GM12865 (cell line): ENCODE results near the gene POLR2H.
A peak's percentile ranks its signal among the peaks of the same experiment; 100 is the strongest.

ENCODE experiments used
- DNase-seq: peaks from one replicate; pipeline ENCODE4 v3.0.0; 2010; ENCODE audit warnings: low read depth
- H3K4me3 ChIP-seq: 2 replicates; pipeline ENCODE4 v1.5.1; 2011; ENCODE audit warnings: mild to moderate bottlenecking, low read depth, low read length, control low read depth
- TF ChIP-seq, protein P1 (sequence below): IDR thresholded peaks from 2 replicates; pipeline ENCODE4 v1.5.1; 2011; ENCODE audit warnings: low read length, control low read depth, low read depth, inconsistent platforms; ENCODE audit not compliant: insufficient read depth; ENCODE audit errors: missing control alignments

Gene POLR2H

GRCh38 chr3:184361532-184361931 lies at the start of gene POLR2H, which contains the start of gene CLCN2:
Gene POLR2H, plus strand, starts transcription at chr3:184361710. Its CDS starts 1,783 bp downstream, at chr3:184363493.
Gene CLCN2, minus strand, starts transcription at chr3:184361605. Its CDS starts 126 bp downstream, at chr3:184361479.
- peak; percentile 54 for DNase-seq
- TF ChIP-seq, protein P1, sequence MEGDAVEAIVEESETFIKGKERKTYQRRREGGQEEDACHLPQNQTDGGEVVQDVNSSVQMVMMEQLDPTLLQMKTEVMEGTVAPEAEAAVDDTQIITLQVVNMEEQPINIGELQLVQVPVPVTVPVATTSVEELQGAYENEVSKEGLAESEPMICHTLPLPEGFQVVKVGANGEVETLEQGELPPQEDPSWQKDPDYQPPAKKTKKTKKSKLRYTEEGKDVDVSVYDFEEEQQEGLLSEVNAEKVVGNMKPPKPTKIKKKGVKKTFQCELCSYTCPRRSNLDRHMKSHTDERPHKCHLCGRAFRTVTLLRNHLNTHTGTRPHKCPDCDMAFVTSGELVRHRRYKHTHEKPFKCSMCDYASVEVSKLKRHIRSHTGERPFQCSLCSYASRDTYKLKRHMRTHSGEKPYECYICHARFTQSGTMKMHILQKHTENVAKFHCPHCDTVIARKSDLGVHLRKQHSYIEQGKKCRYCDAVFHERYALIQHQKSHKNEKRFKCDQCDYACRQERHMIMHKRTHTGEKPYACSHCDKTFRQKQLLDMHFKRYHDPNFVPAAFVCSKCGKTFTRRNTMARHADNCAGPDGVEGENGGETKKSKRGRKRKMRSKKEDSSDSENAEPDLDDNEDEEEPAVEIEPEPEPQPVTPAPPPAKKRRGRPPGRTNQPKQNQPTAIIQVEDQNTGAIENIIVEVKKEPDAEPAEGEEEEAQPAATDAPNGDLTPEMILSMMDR = no peak
- H3K4me3 ChIP-seq = peak within 1 kb of the TSS; percentile 86

- peak within 1 kb of the TSS; percentile 92 for H3K4me3 ChIP-seq
- peak; percentile 97 for DNase-seq
- TF ChIP-seq, protein P1 = no peak
These were observed 47.2 kb upstream of the POLR2H start, which contains the start of gene EIF4G1 for GRCh38 chr3:184314363-184314699. Gene EIF4G1, plus strand, starts transcription at chr3:184314606. Its CDS starts 1,191 bp downstream, at chr3:184315797.

GRCh38 chr3:184314700-184315542 lies 46.6 kb upstream of the POLR2H start:
- TF ChIP-seq, protein P1 = no peak
- H3K4me3 ChIP-seq = peak overlapping the region; percentile 92
- DNase-seq = peak; percentile 79

DNA sequence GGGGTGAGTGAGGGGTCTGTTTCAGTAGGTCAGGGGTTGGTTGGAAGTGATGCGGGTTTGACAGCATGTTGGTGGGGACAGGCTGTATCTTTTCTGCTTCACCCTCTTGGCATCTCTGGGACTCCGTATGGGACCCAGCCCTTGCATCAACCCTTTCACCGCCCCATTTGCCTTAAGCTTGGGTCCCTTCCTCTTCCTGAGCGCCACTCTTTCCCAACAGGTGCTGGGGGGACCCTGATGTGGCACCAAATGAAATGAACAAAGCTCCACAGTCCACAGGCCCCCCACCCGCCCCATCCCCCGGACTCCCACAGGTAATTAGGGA lies 46.0 kb upstream of the POLR2H start:
- TF ChIP-seq, protein P1 = no peak
- DNase-seq = no peak

DNA sequence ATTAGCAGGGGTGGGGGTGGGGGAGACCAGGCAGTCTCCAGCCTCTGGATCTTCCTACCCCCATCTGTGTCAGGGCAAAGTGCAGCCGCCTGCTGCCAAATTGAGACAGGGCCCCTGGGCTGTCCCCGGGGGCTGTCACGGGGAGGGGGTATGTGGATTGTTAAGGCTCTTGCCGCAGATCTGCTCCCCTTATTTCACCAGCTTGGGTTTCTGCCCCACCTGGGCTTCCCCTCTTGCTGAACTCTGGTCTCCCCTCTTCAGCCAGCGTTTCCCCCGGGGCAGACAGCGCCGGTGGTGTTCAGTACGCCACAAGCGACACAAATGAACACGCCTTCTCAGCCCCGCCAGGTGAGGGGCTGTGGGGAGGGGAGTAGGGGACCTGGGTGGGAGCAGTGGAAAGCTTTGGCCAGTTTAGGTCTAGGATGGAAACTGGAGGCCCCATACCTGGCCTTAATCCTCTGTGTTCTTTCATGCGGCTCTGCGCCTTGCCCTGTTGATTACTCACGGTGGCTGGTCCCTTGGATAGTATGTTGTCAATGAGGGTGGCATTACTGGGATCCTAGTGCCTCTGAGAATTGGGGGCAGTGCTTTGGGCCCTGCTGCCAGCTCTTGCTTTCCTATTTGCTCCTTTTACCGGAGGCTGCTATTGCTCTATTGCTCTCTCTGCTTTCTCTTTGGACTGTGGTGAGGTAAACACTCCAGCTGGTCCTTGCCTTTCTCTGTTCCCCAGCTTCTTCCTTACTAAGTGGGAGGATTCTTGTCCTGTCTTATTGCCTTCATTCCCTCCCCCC lies 45.4 kb upstream of the POLR2H start:
- H3K4me3 ChIP-seq = peak overlapping the region; percentile 92
- DNase-seq = no peak
- TF ChIP-seq, protein P1 = no peak

More for the DNA sequence above, 46.0 kb upstream of the POLR2H start:
- H3K4me3 ChIP-seq = peak overlapping the region; percentile 92

- TF ChIP-seq, protein P1 = no peak
- no peak for DNase-seq
- peak overlapping the region; percentile 92 for H3K4me3 ChIP-seq
These were observed 44.7 kb upstream of the POLR2H start for GRCh38 chr3:184316792-184317191.
